WERI-Rb-1 (cell line): ENCODE results near the gene FHOD3.

ENCODE experiments used
- DNase-seq: peaks from one replicate; pipeline ENCODE4 v3.0.0-alpha.2; 2020
- H3K27ac ChIP-seq: fragments of 250-450 bp; sonication (Bioruptor Pico); 2 replicates; pipeline ENCODE4 v1.5.1; 2020; ENCODE audit warnings: mild to moderate bottlenecking, moderate library complexity
- H3K27me3 ChIP-seq: fragments of 250-450 bp; sonication (Bioruptor Pico); 2 replicates; pipeline ENCODE4 v1.5.1; 2021; ENCODE audit warnings: mild to moderate bottlenecking, low read depth, moderate library complexity; ENCODE audit not compliant: insufficient read depth, severe bottlenecking
- H3K36me3 ChIP-seq: fragments of 250-450 bp; sonication (Bioruptor Pico); 2 replicates; pipeline ENCODE4 v1.5.1; 2020; ENCODE audit warnings: mild to moderate bottlenecking, moderate library complexity
- H3K4me3 ChIP-seq: 2 replicates; pipeline ENCODE4 v1.5.1; 2011; ENCODE audit warnings: low read depth, mild to moderate bottlenecking, control low read depth, low read length
- H3K9me3 ChIP-seq: fragments of 250-450 bp; sonication (Bioruptor Pico); 2 replicates; pipeline ENCODE4 v1.5.1; 2021; ENCODE audit warnings: mild to moderate bottlenecking, moderate library complexity; ENCODE audit not compliant: severe bottlenecking
- CTCF ChIP-seq: IDR thresholded peaks from 2 replicates; pipeline ENCODE4 v1.5.1; 2011; ENCODE audit warnings: low read depth, mild to moderate bottlenecking, control low read depth, inconsistent platforms, low read length

FHOD3 gene

DNA sequence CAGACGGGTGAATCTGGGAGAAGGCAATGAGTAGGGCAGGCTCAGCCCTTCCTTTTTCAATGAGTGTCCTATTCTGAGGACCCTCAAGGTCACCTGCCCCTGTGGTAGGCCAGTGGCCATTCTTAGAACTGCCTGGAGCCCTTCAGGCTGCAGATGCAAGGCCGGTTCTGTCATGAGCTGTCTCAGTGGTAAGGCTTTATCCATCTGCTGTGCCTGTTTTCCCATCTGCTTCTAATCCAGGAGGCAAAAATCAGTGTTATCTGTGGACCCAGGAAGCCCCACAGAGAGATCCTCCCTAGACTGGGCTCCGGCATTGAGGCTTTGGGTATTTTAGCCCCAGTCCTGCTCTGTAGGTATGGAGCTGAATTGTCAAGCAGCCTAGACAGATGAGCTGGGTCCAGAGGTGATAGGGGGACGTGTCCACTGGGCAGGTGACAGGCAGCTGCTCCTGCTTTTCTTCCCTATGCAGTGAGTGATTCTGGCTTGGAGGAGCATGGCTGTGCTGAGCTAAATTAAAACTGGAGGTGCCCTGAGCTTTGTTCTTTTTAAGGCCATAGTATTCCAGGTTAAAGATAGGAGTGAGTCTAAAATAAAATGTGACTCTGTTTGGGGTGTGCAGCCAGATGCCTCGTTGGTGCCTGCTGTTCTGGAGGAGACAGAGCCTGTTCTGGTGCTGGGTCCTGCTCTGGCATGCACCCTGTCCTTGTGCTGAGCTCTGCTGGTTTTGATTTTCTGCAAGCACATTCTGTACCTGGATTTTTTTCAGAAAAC is 92.5 kb downstream of the FHOD3 start:
- peak; percentile 79 for DNase-seq

GRCh38 chr18:36391426-36392145 is 94.1 kb downstream of the FHOD3 start:
- Histone ChIP-seq H3K27me3 (no peaks in the 10 kb centered on the region), H3K27ac (peak overlapping the region; percentile 74), H3K9me3 (no peaks in the 10 kb centered on the region), H3K4me3 (no peak overlapping the region), H3K36me3 (no peaks in the 10 kb centered on the region)
- no peak for TF ChIP-seq CTCF
- peak; percentile 61 for DNase-seq

More for the DNA sequence above, 92.5 kb downstream of the FHOD3 start:
- no peak overlapping the region for H3K4me3 ChIP-seq
- H3K27me3 ChIP-seq = no peaks in the 10 kb centered on the region
- H3K9me3 ChIP-seq = no peaks in the 10 kb centered on the region
- peak overlapping the region; percentile 54 for H3K27ac ChIP-seq
- TF ChIP-seq CTCF = 0 out of 2 replicates have a peak, but pooled peaks have one; percentile 21
- H3K36me3 ChIP-seq = no peaks in the 10 kb centered on the region

DNA sequence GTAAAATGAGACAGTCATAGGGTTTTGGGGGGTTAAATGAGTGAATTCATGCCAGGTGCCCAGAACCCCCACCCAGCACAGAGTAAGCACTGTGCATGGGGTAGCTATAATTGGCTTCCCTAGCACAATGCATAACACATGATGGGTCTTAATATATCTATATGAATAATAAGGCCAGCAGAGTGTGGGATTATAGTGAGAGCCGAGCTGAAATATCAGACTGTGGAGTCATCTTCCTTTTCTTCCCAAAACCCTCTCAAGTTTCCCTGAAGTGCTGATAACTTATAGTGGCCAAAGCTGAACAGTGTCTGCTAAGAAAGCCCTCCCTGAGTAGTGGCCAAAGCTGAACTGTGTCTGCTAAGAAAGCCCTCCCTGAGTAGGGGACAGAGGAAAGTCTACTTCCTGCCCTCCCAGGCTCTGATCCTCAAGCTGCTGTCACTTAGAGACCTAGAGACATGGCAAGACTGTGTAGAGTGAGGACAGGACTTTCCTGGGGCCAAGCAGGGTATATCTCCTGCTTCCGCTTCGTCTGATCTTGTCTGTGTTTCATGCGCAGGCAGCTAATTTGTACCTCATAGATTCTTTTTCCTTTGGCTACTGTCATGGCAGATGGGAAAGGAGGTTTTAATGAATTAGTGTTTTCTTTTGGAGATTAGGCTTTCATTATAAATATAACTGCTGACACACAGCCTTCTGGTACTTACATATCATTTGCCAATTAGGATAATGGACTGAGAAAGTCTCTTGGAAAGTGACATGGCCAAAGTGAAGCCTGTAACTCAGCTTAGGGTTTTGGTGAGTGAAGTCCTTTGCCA is 94.9 kb downstream of the FHOD3 start:
- Histone ChIP-seq H3K9me3 (no peaks in the 10 kb centered on the region), H3K27ac (peak overlapping the region; percentile 74), H3K36me3 (no peaks in the 10 kb centered on the region), H3K4me3 (no peak overlapping the region), H3K27me3 (no peaks in the 10 kb centered on the region)
- TF ChIP-seq CTCF = no peak
- DNase-seq = peak; percentile 86

GRCh38 chr18:36392979-36393287 is 95.4 kb downstream of the FHOD3 start:
- H3K27ac ChIP-seq = peak overlapping the region; percentile 65
- H3K36me3 ChIP-seq = no peaks in the 10 kb centered on the region
- no peak overlapping the region for H3K4me3 ChIP-seq
- no peak for TF ChIP-seq CTCF
- no peaks in the 10 kb centered on the region for H3K9me3 ChIP-seq
- DNase-seq = no peak
- no peaks in the 10 kb centered on the region for H3K27me3 ChIP-seq

- no peaks in the 10 kb centered on the region for H3K27me3 ChIP-seq
- TF ChIP-seq CTCF = no peak
These were observed 97.0 kb downstream of the FHOD3 start for GRCh38 chr18:36394486-36394885.

More at GRCh38 chr18:36394486-36394885, 97.0 kb downstream of the FHOD3 start:
- DNase-seq = no peak
- Histone ChIP-seq H3K36me3 (no peaks in the 10 kb centered on the region), H3K4me3 (no peak overlapping the region), H3K9me3 (no peaks in the 10 kb centered on the region), H3K27ac (no peak overlapping the region)
